Spleen (tissue), 11 donors: ENCODE measurements around the gene COX7B2. TPM values are rescaled to one million over a fixed set of nuclear protein-coding genes. Genes with fewer than 3 reads are reported as not detected.

Source experiments
- DNase-seq: peaks from one replicate; pipeline ENCODE4 v3.0.0-alpha.2; 2020
- H3K27ac ChIP-seq, 8 donors: fragments of 200-600 bp; sonication (generic) in 7 of 8; 1 replicate in 4 of 8; 2 replicates in 4 of 8; pipeline versions ENCODE4 v1.5.0 to v1.8.0; 2016 to 2021; ENCODE audit warnings: inconsistent platforms in 4 of 8, mild to moderate bottlenecking in 4 of 8, moderate library complexity in 1 of 8
- H3K27me3 ChIP-seq, 7 donors: fragments of 200-600 bp; sonication (generic) in 6 of 7; replicated peaks in 1 of 7; 1 replicate in 4 of 7; 2 replicates in 3 of 7; pipeline versions ENCODE4 v1.5.0 to v1.8.0; 2016 to 2021; ENCODE audit warnings: inconsistent platforms in 3 of 7, mild to moderate bottlenecking in 1 of 7
- H3K36me3 ChIP-seq, 6 donors: fragments of 200-600 bp; sonication (generic) in 5 of 6; 1 replicate in 4 of 6; 2 replicates in 2 of 6; pipeline versions ENCODE4 v1.5.0 to v1.8.0; 2016 to 2021; ENCODE audit warnings: inconsistent platforms in 2 of 6
- H3K4me1 ChIP-seq, 6 donors: fragments of 200-600 bp; sonication (generic) in 5 of 6; 1 replicate in 3 of 6; 2 replicates in 3 of 6; pipeline versions ENCODE4 v1.5.0 to v1.8.0; 2016 to 2021; ENCODE audit warnings: inconsistent platforms in 3 of 6
- H3K4me3 ChIP-seq, 8 donors: fragments of 200-600 bp; sonication (generic) in 7 of 8; 1 replicate in 4 of 8; 2 replicates in 4 of 8; pipeline versions ENCODE4 v1.5.0 to v1.8.0; 2016 to 2021; ENCODE audit warnings: inconsistent platforms in 4 of 8, mild to moderate bottlenecking in 4 of 8, moderate library complexity in 2 of 8
- H3K9me3 ChIP-seq, 8 donors: fragments of 200-600 bp; sonication (generic) in 7 of 8; 1 replicate in 4 of 8; 2 replicates in 4 of 8; pipeline versions ENCODE4 v1.5.0 to v1.8.0; 2016 to 2021; ENCODE audit warnings: inconsistent platforms in 4 of 8
- CTCF ChIP-seq, 11 experiments: fragments of 200-600 bp in 7 of 11; fragments of 450-650 bp in 4 of 11; sonication (generic) in 4 of 11; IDR thresholded peaks in 8 of 11; conservative IDR thresholded peaks in 3 of 11; 1 replicate in 7 of 11; 2 replicates in 4 of 11; pipeline versions ENCODE4 v1.4.0 to v1.8.0; 2016 to 2021; ENCODE audit warnings: antibody characterized with exemption in 11 of 11, inconsistent platforms in 4 of 11, mild to moderate bottlenecking in 1 of 11
- POLR2A ChIP-seq, 3 donors: fragments of 450-650 bp; IDR thresholded peaks; one replicate each; pipeline ENCODE4 v1.5.1; 2017; ENCODE audit warnings: antibody characterized with exemption in 3 of 3, mild to moderate bottlenecking in 1 of 3
- POLR2AphosphoS5 ChIP-seq, 3 donors: sonication (generic); formaldehyde crosslinking; IDR thresholded peaks; one replicate each; pipeline ENCODE4 v1.5.1; 2017; ENCODE audit warnings: antibody characterized with exemption in 3 of 3
- WGBS, 5 donors: extraction: QIAGEN DNeasy Blood & Tissue Kit in 3 of 5; methylation state at CpG; one replicate each; pipeline versions ENCODE4 v1.1.5 to v1.1.7; 2013 to 2018; 5-methylcytosine and 5-hydroxymethylcytosine counted together
- intact Hi-C: fragments of 100-400 bp; cut with DNase I; formaldehyde crosslinking; loops from one replicate; pipeline ENCODE4 v1.15.0; 2023; ENCODE audit warnings: low total_unique reads
- polyA plus RNA-seq, 3 donors: library from polyadenylated mRNA; stranded (reverse); fragments of 200-250 nt; gene quantifications; one replicate each; pipeline ENCODE4 v1.2.1, GENCODE V29; 2013
- total RNA-seq, 7 donors: library from RNA; depleted of rRNA in 3 of 7; stranded (reverse); fragments of >200 nt in 3 of 7; fragmentation: NEBNext Ultra II Directional in 4 of 7; extraction: Animal tissue kit (Norgen Biotek cat#: 25700) in 4 of 7; gene quantifications; one replicate each; pipeline versions ENCODE4 v1.1.0 to v1.2.1, GENCODE V29; 2016 to 2021
- donor health status: healthy with polysubstance abuse.
- donor health status: DM: no; HTN: no; CAD: no; lungs with moderate emphysema.
- donor health status: DM: no; HTN: no; CAD: no.
- donor health status: Bipolar disorder and iron deficiency.
- donor health status: healthy.
- donor health status: DM: no; HTN: no; CAD: no.
- donor health status: DM: yes; HTN: yes; CAD: no.

Gene COX7B2
- total and polyA plus RNA-seq, 10 donors: not detected

GRCh38 chr4:46900082-46900481, 9.0 kb downstream of the COX7B2 start:
- Histone ChIP-seq H3K36me3 (no peaks in the 10 kb centered on the region), H3K4me3 (no peak overlapping the region), H3K27ac (no peak overlapping the region), H3K9me3 (no peaks in the 10 kb centered on the region), H3K4me1 (no peaks in the 10 kb centered on the region), H3K27me3 (no peaks in the 10 kb centered on the region)
- no peak for DNase-seq
- intact Hi-C loops: no loop called here
- TF ChIP-seq POLR2A (IDR thresholded peaks at IDR 0.05): no peak
- no peak for TF ChIP-seq CTCF (IDR thresholded peaks at IDR 0.05 in 8 of 11, conservative IDR thresholded peaks at IDR 0.05 in 3 of 11)
- no peak for TF ChIP-seq POLR2AphosphoS5 (IDR thresholded peaks at IDR 0.05)
- WGBS, 5 donors: 66 to 85% (median 78%) methylated on average over 1 of the region's 1 CpG

DNA sequence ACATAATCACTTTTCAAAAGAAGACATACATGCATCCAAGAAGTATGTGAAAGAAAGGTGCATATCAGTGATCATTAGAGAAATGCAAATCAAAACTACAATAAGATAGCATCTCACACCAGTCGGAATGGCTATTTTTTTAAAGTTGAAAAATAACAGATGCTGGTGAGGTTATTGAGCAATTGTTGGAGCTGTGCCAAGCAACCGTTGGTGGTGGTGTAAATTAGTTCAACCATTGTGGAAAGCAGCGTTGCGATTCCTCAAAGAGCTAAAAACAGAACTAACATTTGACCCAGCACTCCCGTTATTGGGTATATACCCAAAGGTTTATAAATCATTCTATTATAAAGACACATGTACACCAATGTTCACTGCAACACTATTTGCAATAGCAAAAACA, 14.2 kb downstream of the COX7B2 start:
- Histone ChIP-seq H3K9me3 (peaks cover 0 to 8% (median 0%) of the 10 kb centered on the region in 8 donors), H3K27ac (no peak overlapping the region), H3K36me3 (no peaks in the 10 kb centered on the region), H3K4me1 (no peaks in the 10 kb centered on the region), H3K4me3 (no peak overlapping the region), H3K27me3 (no peaks in the 10 kb centered on the region)
- intact Hi-C loops: no loop called here
- DNase-seq: no peak
- WGBS, 5 donors: 20 to 49% (median 25%) methylated on average over 5 of the region's 5 CpGs
- no peak for TF ChIP-seq POLR2A (IDR thresholded peaks at IDR 0.05)

GRCh38 chr4:46890056-46890455, 19.0 kb downstream of the COX7B2 start:
- Histone ChIP-seq H3K4me3 (no peak overlapping the region), H3K36me3 (no peaks in the 10 kb centered on the region), H3K4me1 (no peaks in the 10 kb centered on the region), H3K27ac (no peak overlapping the region), H3K9me3 (peaks cover 0 to 8% (median 0%) of the 10 kb centered on the region in 8 donors), H3K27me3 (no peaks in the 10 kb centered on the region)
- 83 to 91% (median 88%) methylated on average over 2 of the region's 2 CpGs for WGBS, 5 donors
- no peak for DNase-seq
- TF ChIP-seq CTCF (IDR thresholded peaks at IDR 0.05 in 8 of 11, conservative IDR thresholded peaks at IDR 0.05 in 3 of 11) (no peak), POLR2A (IDR thresholded peaks at IDR 0.05) (no peak), POLR2AphosphoS5 (IDR thresholded peaks at IDR 0.05) (no peak)
- intact Hi-C loops: no loop called here

- peaks cover 0 to 8% (median 0%) of the 10 kb centered on the region in 8 donors for H3K9me3 ChIP-seq
- intact Hi-C loops: no loop called here
- H3K4me1 ChIP-seq: no peaks in the 10 kb centered on the region
- no peak overlapping the region for H3K4me3 ChIP-seq
- TF ChIP-seq CTCF (IDR thresholded peaks at IDR 0.05 in 8 of 11, conservative IDR thresholded peaks at IDR 0.05 in 3 of 11): no peak
- TF ChIP-seq POLR2A (IDR thresholded peaks at IDR 0.05): no peak
- TF ChIP-seq POLR2AphosphoS5 (IDR thresholded peaks at IDR 0.05): no peak
- no peak overlapping the region for H3K27ac ChIP-seq
- WGBS, 5 donors: 62 to 78% (median 66%) methylated on average over 2 of the region's 2 CpGs
- H3K27me3 ChIP-seq: no peaks in the 10 kb centered on the region
- no peak for DNase-seq
- no peaks in the 10 kb centered on the region for H3K36me3 ChIP-seq
These were observed 19.6 kb downstream of the COX7B2 start for GRCh38 chr4:46889410-46889809.

DNA sequence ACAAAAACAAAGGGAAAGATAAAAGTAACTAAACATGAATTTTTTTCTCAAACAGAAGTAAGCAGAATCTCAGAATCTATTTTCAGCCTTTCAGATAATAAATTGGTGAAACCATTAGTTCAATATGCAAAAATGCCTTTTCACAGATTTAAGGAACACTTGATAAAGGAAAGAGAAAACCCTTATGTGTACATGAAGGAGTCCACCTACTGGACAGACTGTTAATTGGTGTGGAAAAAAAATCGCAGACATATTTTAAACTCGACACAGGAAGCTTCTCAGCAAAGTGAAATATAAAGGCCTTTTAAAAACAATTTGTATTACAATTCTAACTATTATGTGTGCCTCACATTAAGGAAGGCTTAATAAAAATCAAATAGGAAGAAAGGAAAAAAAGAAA, 22.3 kb downstream of the COX7B2 start:
- 8 to 21% (median 20%) methylated on average over 2 of the region's 2 CpGs for WGBS, 5 donors
- no peak for DNase-seq
- intact Hi-C loops: no loop called here
- no peaks in the 10 kb centered on the region for H3K27me3 ChIP-seq
- no peak overlapping the region for H3K4me3 ChIP-seq
- no peak for TF ChIP-seq POLR2A (IDR thresholded peaks at IDR 0.05)
- TF ChIP-seq POLR2AphosphoS5 (IDR thresholded peaks at IDR 0.05): no peak
- TF ChIP-seq CTCF (IDR thresholded peaks at IDR 0.05 in 8 of 11, conservative IDR thresholded peaks at IDR 0.05 in 3 of 11): no peak
- H3K4me1 ChIP-seq: no peaks in the 10 kb centered on the region
- H3K36me3 ChIP-seq: no peaks in the 10 kb centered on the region
- H3K27ac ChIP-seq: no peak overlapping the region
- H3K9me3 ChIP-seq: no peaks in the 10 kb centered on the region
